K562 (cell line): ENCODE measurements around the gene TEX22. TPM values are rescaled to one million over a fixed set of nuclear protein-coding genes. Genes with fewer than 3 reads are reported as not detected.

ENCODE experiments used
- ATAC-seq: fragments of 200-7000 bp; cut with Tn5 transposase; 3 replicates; pipeline ENCODE4 v1.9.1; 2020; ENCODE audit warnings: moderate library complexity
- BruUV-seq: library from RNA; stranded (reverse); fragments of 400-500 nt; replicated peaks from 2 replicates; lab custom pipeline; 2021; lab: Mats Ljungman, UMichigan
- CTCF ChIA-PET: fragments of 300-600 bp; formaldehyde crosslinking; extraction: SDS; loops from one replicate; lab custom pipeline; 2021; ENCODE audit warnings: low intra/inter-chr PET ratio; lab: Yijun Ruan, JAX
- POLR2A ChIA-PET: fragments of 300-600, 350-650 bp; sonication (Branson Sonifier 250); formaldehyde crosslinking; extraction: SDS; loops from one replicate; lab custom pipeline; 2021; ENCODE audit warnings: antibody characterized with exemption, inconsistent platforms; lab: Yijun Ruan, JAX
- DNase-seq, 4 experiments: peaks; one replicate each; pipeline versions ENCODE4 v3.0.0 to v3.0.0-alpha.2; 2011 to 2018; ENCODE audit warnings: low spot score in 3 of 4, mixed read lengths in 3 of 4; ENCODE audit errors: extremely low read depth in 1 of 4
- FAIRE-seq: peaks from 2 replicates; lab custom pipeline; 2011; peaks lifted over from hg19 to GRCh38; lab: Jason Lieb, UNC
- H2AFZ ChIP-seq: 2 replicates; pipeline ENCODE4 v1.6.0; 2011; ENCODE audit warnings: low read depth, low read length, control low read depth, inconsistent platforms
- H3K27ac ChIP-seq: fragments of 200-600 bp; 3 replicates; pipeline ENCODE4 v1.8.0; 2011; ENCODE audit warnings: low read depth, mild to moderate bottlenecking, control low read depth, inconsistent platforms, low read length, moderate library complexity, mixed read lengths; ENCODE audit errors: extremely low read depth
- H3K27me3 ChIP-seq, 2 experiments: fragments of 300-600 bp in 1 of 2; 2 replicates in 1 of 2; 3 replicates in 1 of 2; pipeline versions ENCODE4 v1.6.0 to v1.8.0; 2011; ENCODE audit warnings: inconsistent platforms in 2 of 2, low read length in 2 of 2, mild to moderate bottlenecking in 1 of 2, mixed read lengths in 1 of 2, moderate library complexity in 1 of 2; ENCODE audit not compliant: control insufficient read depth in 2 of 2, insufficient read depth in 2 of 2
- H3K36me3 ChIP-seq: fragments of 300-600 bp; 3 replicates; pipeline ENCODE4 v1.8.0; 2011; ENCODE audit warnings: mild to moderate bottlenecking, low read length, inconsistent platforms; ENCODE audit not compliant: control insufficient read depth, insufficient read depth
- H3K4me1 ChIP-seq, 2 experiments: fragments of 200-600 bp in 1 of 2; replicated peaks in 1 of 2; 2 replicates in 1 of 2; 3 replicates in 1 of 2; pipeline versions ENCODE4 v1.5.1 to v1.8.0; 2011; ENCODE audit warnings: inconsistent platforms in 2 of 2, low read length in 2 of 2, mild to moderate bottlenecking in 1 of 2, mixed read lengths in 1 of 2, moderate library complexity in 1 of 2; ENCODE audit not compliant: control insufficient read depth in 2 of 2, insufficient read depth in 2 of 2
- H3K4me2 ChIP-seq: 2 replicates; pipeline ENCODE4 v1.6.1; 2011; ENCODE audit warnings: low read length, control low read depth, inconsistent platforms, mixed read lengths; ENCODE audit not compliant: insufficient read depth
- H3K4me3 ChIP-seq: fragments of 200-600 bp; sonication (generic), shearing (Covaris generic); 2 replicates; pipeline ENCODE4 v1.5.1; 2016; ENCODE audit warnings: control low read depth, inconsistent platforms
- H3K79me2 ChIP-seq: fragments of 200-600 bp; 3 replicates; pipeline ENCODE4 v1.8.0; 2011; ENCODE audit warnings: low read length, inconsistent platforms; ENCODE audit not compliant: control insufficient read depth, insufficient read depth
- H3K9ac ChIP-seq, 2 experiments: 2 replicates each; pipeline versions ENCODE4 v1.6.0 to v1.6.1; 2011; ENCODE audit warnings: low read depth in 2 of 2, low read length in 2 of 2, control low read depth in 1 of 2, inconsistent platforms in 1 of 2, mild to moderate bottlenecking in 1 of 2, mixed read lengths in 1 of 2; ENCODE audit not compliant: insufficient read depth in 1 of 2
- H3K9me1 ChIP-seq: one replicate; pipeline ENCODE4 v1.6.0; 2011; ENCODE audit warnings: inconsistent platforms, mild to moderate bottlenecking, low read length, moderate library complexity; ENCODE audit not compliant: control insufficient read depth, insufficient read depth
- H3K9me3 ChIP-seq: replicated peaks from 2 replicates; pipeline ENCODE4 v1.5.1; 2011; ENCODE audit warnings: low read depth, low read length, inconsistent platforms; ENCODE audit not compliant: control insufficient read depth, insufficient read depth
- H4K20me1 ChIP-seq: replicated peaks from 2 replicates; pipeline ENCODE4 v1.6.1; 2011; ENCODE audit warnings: low read length, inconsistent platforms, mixed read lengths; ENCODE audit not compliant: control insufficient read depth, insufficient read depth
- AFF1 ChIP-seq, 2 experiments: fragments of 450-650 bp; IDR thresholded peaks; 2 replicates each; pipeline ENCODE4 v1.6.1; 2018; ENCODE audit warnings: mild to moderate bottlenecking in 2 of 2, low read depth in 1 of 2; ENCODE audit not compliant: partially characterized antibody in 2 of 2
- EGR1 ChIP-seq: fragments of 450-650 bp; conservative IDR thresholded peaks from 2 replicates; pipeline ENCODE4 v1.6.1; 2017; ENCODE audit warnings: mild to moderate bottlenecking
- FOXJ3 ChIP-seq: sonication (generic); formaldehyde crosslinking; IDR thresholded peaks from 2 replicates; pipeline ENCODE4 v1.4.0; 2020; ENCODE audit warnings: mild to moderate bottlenecking, missing genetic modification reagents
- IRF1 ChIP-seq: sonication (generic); formaldehyde crosslinking; IDR thresholded peaks from 2 replicates; pipeline ENCODE4 v1.8.0; 2022; ENCODE audit warnings: missing genetic modification reagents, mild to moderate bottlenecking, borderline replicate concordance
- KDM4B ChIP-seq, 2 experiments: fragments of 450-650 bp in 1 of 2; sonication (generic) in 1 of 2; IDR thresholded peaks; 2 replicates each; pipeline ENCODE4 v1.6.1; 2016 to 2017; ENCODE audit warnings: borderline replicate concordance in 2 of 2, antibody characterized with exemption in 1 of 2, low read depth in 1 of 2, mild to moderate bottlenecking in 1 of 2
- PBX2 ChIP-seq, 2 experiments: IDR thresholded peaks in 1 of 2; conservative IDR thresholded peaks in 1 of 2; 2 replicates each; pipeline ENCODE4 v1.6.1; 2016; ENCODE audit warnings: low read depth in 2 of 2, mild to moderate bottlenecking in 1 of 2, missing compliant biosample characterization in 1 of 2, missing genetic modification characterization in 1 of 2, moderate library complexity in 1 of 2
- POLR3G ChIP-seq: IDR thresholded peaks from 2 replicates; pipeline ENCODE4 v1.6.1; 2011; ENCODE audit not compliant: insufficient read length, insufficient replicate concordance; ENCODE audit errors: extremely low read depth
- STAT5B ChIP-seq: fragments of 250-450 bp; sonication (Bioruptor Pico); IDR thresholded peaks from 2 replicates; pipeline ENCODE4 v1.8.0; 2021; ENCODE audit warnings: mild to moderate bottlenecking, inconsistent platforms
- U2AF1 ChIP-seq: fragments of 200-400 bp; formaldehyde crosslinking; optimal IDR thresholded peaks from 2 replicates; pipeline ENCODE3; 2017; ENCODE audit warnings: mild to moderate bottlenecking, low read depth, low read length, moderate library complexity
- WGBS: fragments of 100-300 bp; shearing (Covaris generic); methylation state at CpG from one replicate; pipeline ENCODE4 v1.1.6; 2016; ENCODE audit warnings: low coverage, mixed read lengths; ENCODE audit not compliant: insufficient coverage; ENCODE audit errors: missing lambda C conversion rate; 5-methylcytosine and 5-hydroxymethylcytosine counted together
- in situ Hi-C: fragments of 300-500 bp; cut with MboI; formaldehyde crosslinking; loops from 4 replicates; pipeline ENCODE4 v1.15.0; 2018; ENCODE audit warnings: inconsistent platforms, mixed read lengths
- intact Hi-C: fragments of 100-400 bp; cut with micrococcal nuclease; formaldehyde crosslinking; loops from 2 replicates; pipeline ENCODE4 v1.14.2; 2022
- polyA plus RNA-seq, 8 experiments: library from polyadenylated mRNA; depleted of rRNA in 4 of 8; stranded (reverse) in 5 of 8; unstranded in 3 of 8; fragments of >200 nt; fragmentation: Nextera tagmentation in 2 of 8; fragmentation: Illumina TruSeq in 1 of 8; extraction: Ambion mirVana in 2 of 8; extraction: Trizol in 1 of 8; gene quantifications; 2 replicates each; pipeline versions ENCODE4 v1.2.1 to v1.2.3, GENCODE V29; 2011 to 2014; ENCODE audit warnings: inconsistent platforms in 1 of 8, missing spikeins in 1 of 8
- total RNA-seq, 7 experiments: library from RNA; depleted of rRNA in 6 of 7; stranded (reverse); fragments of >200 nt in 6 of 7; fragmentation: Illumina TruSeq in 2 of 7; extraction: Trizol in 2 of 7; gene quantifications; 2 replicates each; pipeline versions ENCODE4 v1.2.1 to v1.2.3, GENCODE V29; 2011 to 2021; ENCODE audit warnings: low replicate concordance in 1 of 7

Gene TEX22
- total and polyA plus RNA-seq, 9 of the 15 experiments (the other 6 are each of a cell fraction or from before 2014, with no cell fraction given), result 0.04 to 1.7 (median 0.23) TPM; not detected in 2

- CTCF ChIA-PET, result no interaction called here
- Histone ChIP-seq H3K27me3 (no peaks in the 10 kb centered on the region), H4K20me1 (no peaks in the 10 kb centered on the region; the same call in 1 of the 2 replicates), H3K4me1 (peaks cover 0 to 37% of the 10 kb centered on the region in 2 experiments; a peak in 2 of 5 replicates), H3K36me3 (no peaks in the 10 kb centered on the region), H3K79me2 (no peaks in the 10 kb centered on the region), H3K9me3 (no peaks in the 10 kb centered on the region), H3K9me1 (no peaks in the 10 kb centered on the region), H3K4me3 (no peak overlapping the region), H3K4me2 (no peak overlapping the region), H2AFZ (no peak overlapping the region), H3K27ac (no peak overlapping the region), H3K9ac (no peak overlapping the region)
- no peak for ATAC-seq
- in situ Hi-C loops (no loop called here), intact Hi-C loops (no loop called here)
- DNase-seq, result no peak
- WGBS, result 53% methylated on average over 15 of the region's 33 CpGs
- POLR2A ChIA-PET, result no interaction called here
- no TSS peak for BruUV-seq
- FAIRE-seq, result no peak
- TF ChIP-seq KDM4B (IDR thresholded peaks at IDR 0.05; ENCODE audit: borderline replicate concordance in 2 of 2, low read depth in 1 of 2) (no peak), FOXJ3 (no peak), U2AF1 (no peak), STAT5B (CRISPR knock-in tag) (no peak), PBX2 (CRISPR knock-in tag; IDR thresholded peaks at IDR 0.05; ENCODE audit: low read depth) (no peak), PBX2 (tag; conservative IDR thresholded peaks at IDR 0.05; ENCODE audit: low read depth) (no peak), AFF1 (IDR thresholded peaks at IDR 0.05; ENCODE audit: low read depth in 1 of 2, partially characterized antibody in 2 of 2) (no peak), IRF1 (CRISPR knock-in tag) (no peak), EGR1 (no peak), POLR3G (no peak)
Measured at GRCh38 chr14:105386581-105387529, 11.5 kb upstream of the TEX22 start.
